ENCODE data around the gene DCDC2C.

DNA sequence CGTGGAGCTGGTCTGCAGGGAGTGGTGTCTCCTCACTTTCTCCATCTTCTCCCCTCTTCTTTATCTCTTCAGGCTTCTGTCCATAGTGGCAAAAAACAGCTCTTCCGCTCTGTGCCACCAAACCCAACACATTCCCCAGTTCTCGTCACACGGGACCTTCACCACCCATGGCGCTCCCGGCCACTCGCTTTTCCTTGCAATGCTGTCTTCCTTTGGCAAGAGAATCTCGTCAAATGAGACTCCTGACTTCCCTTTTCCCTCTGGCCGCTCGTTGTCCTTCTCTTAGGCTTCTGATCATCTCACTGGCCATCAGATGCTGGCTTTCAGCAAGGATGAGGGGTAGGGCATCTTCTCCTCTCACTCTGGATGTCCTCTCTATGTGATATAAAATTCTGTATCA is 72.9 kb downstream of the DCDC2C start:
- TF ChIP-seq, protein P1, sequence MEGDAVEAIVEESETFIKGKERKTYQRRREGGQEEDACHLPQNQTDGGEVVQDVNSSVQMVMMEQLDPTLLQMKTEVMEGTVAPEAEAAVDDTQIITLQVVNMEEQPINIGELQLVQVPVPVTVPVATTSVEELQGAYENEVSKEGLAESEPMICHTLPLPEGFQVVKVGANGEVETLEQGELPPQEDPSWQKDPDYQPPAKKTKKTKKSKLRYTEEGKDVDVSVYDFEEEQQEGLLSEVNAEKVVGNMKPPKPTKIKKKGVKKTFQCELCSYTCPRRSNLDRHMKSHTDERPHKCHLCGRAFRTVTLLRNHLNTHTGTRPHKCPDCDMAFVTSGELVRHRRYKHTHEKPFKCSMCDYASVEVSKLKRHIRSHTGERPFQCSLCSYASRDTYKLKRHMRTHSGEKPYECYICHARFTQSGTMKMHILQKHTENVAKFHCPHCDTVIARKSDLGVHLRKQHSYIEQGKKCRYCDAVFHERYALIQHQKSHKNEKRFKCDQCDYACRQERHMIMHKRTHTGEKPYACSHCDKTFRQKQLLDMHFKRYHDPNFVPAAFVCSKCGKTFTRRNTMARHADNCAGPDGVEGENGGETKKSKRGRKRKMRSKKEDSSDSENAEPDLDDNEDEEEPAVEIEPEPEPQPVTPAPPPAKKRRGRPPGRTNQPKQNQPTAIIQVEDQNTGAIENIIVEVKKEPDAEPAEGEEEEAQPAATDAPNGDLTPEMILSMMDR (IDR thresholded peaks at IDR 0.05; ENCODE audit: low read depth, low read length), result no peak
- TF ChIP-seq EZH2phosphoT487 (IDR thresholded peaks at IDR 0.05; ENCODE audit: low read depth), result no peak
